DND-41 (cell line): ENCODE data around the gene B3GALNT1.

ENCODE experiments used
- ATAC-seq: fragments of 200-7000 bp; cut with Tn5 transposase; 3 replicates; pipeline ENCODE4 v1.9.1; 2021; ENCODE audit warnings: low read depth; ENCODE audit not compliant: insufficient read depth
- DNase-seq: peaks from one replicate; pipeline ENCODE4 v3.0.0-alpha.2; 2020
- H2AFZ ChIP-seq: 2 replicates; pipeline ENCODE4 v1.6.0; 2012; ENCODE audit warnings: low read depth, low read length
- H3K27ac ChIP-seq: 2 replicates; pipeline ENCODE4 v1.5.1; 2012; ENCODE audit warnings: low read length, inconsistent platforms
- H3K27me3 ChIP-seq: fragments of 200-600 bp; sonication (generic); 2 replicates; pipeline ENCODE4 v1.6.0; 2012; ENCODE audit warnings: low read length, mild to moderate bottlenecking, inconsistent platforms; ENCODE audit not compliant: insufficient read depth, poor library complexity
- H3K36me3 ChIP-seq: 2 replicates; pipeline ENCODE4 v1.5.1; 2012; ENCODE audit warnings: low read length, inconsistent platforms; ENCODE audit not compliant: insufficient read depth
- H3K4me1 ChIP-seq: 2 replicates; pipeline ENCODE4 v1.5.1; 2012; ENCODE audit warnings: mild to moderate bottlenecking, low read length; ENCODE audit not compliant: insufficient read depth
- H3K4me2 ChIP-seq: 2 replicates; pipeline ENCODE4 v1.6.0; 2012; ENCODE audit warnings: mild to moderate bottlenecking, moderate library complexity, low read length, inconsistent platforms; ENCODE audit not compliant: insufficient read depth
- H3K4me3 ChIP-seq, 2 experiments: fragments of 200-600 bp in 1 of 2; shearing (Covaris generic) in 1 of 2; 2 replicates each; pipeline ENCODE4 v1.5.1; 2012 to 2016; ENCODE audit warnings: inconsistent platforms in 2 of 2, low read length in 2 of 2, mild to moderate bottlenecking in 2 of 2, low read depth in 1 of 2, moderate library complexity in 1 of 2
- H3K79me2 ChIP-seq: 2 replicates; pipeline ENCODE4 v1.6.0; 2012; ENCODE audit warnings: low read length, inconsistent platforms; ENCODE audit not compliant: insufficient read depth
- H3K9ac ChIP-seq: 2 replicates; pipeline ENCODE4 v1.6.0; 2012; ENCODE audit warnings: low read depth, mild to moderate bottlenecking, inconsistent platforms, low read length, moderate library complexity
- H3K9me3 ChIP-seq: 2 replicates; pipeline ENCODE4 v1.5.1; 2012; ENCODE audit warnings: low read length, moderate library complexity, mild to moderate bottlenecking, inconsistent platforms; ENCODE audit not compliant: insufficient read depth, severe bottlenecking
- H4K20me1 ChIP-seq: 2 replicates; pipeline ENCODE4 v1.6.0; 2012; ENCODE audit warnings: low read length; ENCODE audit not compliant: insufficient read depth
- CTCF ChIP-seq: IDR thresholded peaks from 2 replicates; pipeline ENCODE4 v1.5.1; 2012; ENCODE audit warnings: borderline replicate concordance, low read length, moderate library complexity, mild to moderate bottlenecking; ENCODE audit not compliant: poor library complexity, severe bottlenecking; ENCODE audit errors: extremely low read depth
- EZH2 ChIP-seq: IDR thresholded peaks from 3 replicates; pipeline ENCODE4 v1.6.1; 2012; ENCODE audit warnings: borderline replicate concordance, low read depth, mild to moderate bottlenecking, moderate library complexity, low read length, inconsistent platforms; ENCODE audit not compliant: severe bottlenecking

The B3GALNT1 gene

GRCh38 chr3:161104561-161105551 lies at the start of gene B3GALNT1:
Gene B3GALNT1, minus strand, starts transcription at chr3:161105349. Its CDS starts 18,595 bp downstream, at chr3:161086754.
- H3K79me2 ChIP-seq: no peaks in the 10 kb centered on the region
- TF ChIP-seq CTCF (no peak), EZH2 (no peak)
- no peak for DNase-seq
- H4K20me1 ChIP-seq: no peaks in the 10 kb centered on the region
- H3K36me3 ChIP-seq: no peaks in the 10 kb centered on the region
- H3K9me3 ChIP-seq: no peaks in the 10 kb centered on the region
- H3K27ac ChIP-seq: no peak within 1 kb of the TSS
- no peaks in the 10 kb centered on the region for H3K4me1 ChIP-seq
- ATAC-seq: no peak
- no peak within 1 kb of the TSS for H3K4me3 ChIP-seq
- no peaks in the 10 kb centered on the region for H3K27me3 ChIP-seq
- H2AFZ ChIP-seq: no peak within 1 kb of the TSS
- H3K4me2 ChIP-seq: no peak within 1 kb of the TSS
- H3K9ac ChIP-seq: no peak within 1 kb of the TSS

- no peak overlapping the region for H3K4me2 ChIP-seq
- no peaks in the 10 kb centered on the region for H3K9me3 ChIP-seq
- no peaks in the 10 kb centered on the region for H3K4me1 ChIP-seq
- H3K27me3 ChIP-seq: no peaks in the 10 kb centered on the region
- H4K20me1 ChIP-seq: no peaks in the 10 kb centered on the region
- TF ChIP-seq EZH2 (no peak), CTCF (no peak)
- no peak overlapping the region for H2AFZ ChIP-seq
- no peaks in the 10 kb centered on the region for H3K36me3 ChIP-seq
- H3K79me2 ChIP-seq: no peaks in the 10 kb centered on the region
- ATAC-seq (no peak), DNase-seq (no peak)
- no peak overlapping the region for H3K9ac ChIP-seq
- no peak overlapping the region for H3K27ac ChIP-seq
- no peak overlapping the region for H3K4me3 ChIP-seq
Measured at GRCh38 chr3:161153480-161153879, 48.3 kb upstream of the B3GALNT1 start.

GRCh38 chr3:161150001-161150525 lies 44.9 kb upstream of the B3GALNT1 start:
- TF ChIP-seq CTCF (no peak), EZH2 (no peak)
- Histone ChIP-seq H3K79me2 (no peaks in the 10 kb centered on the region), H3K4me2 (no peak overlapping the region), H3K27ac (no peak overlapping the region), H3K27me3 (no peaks in the 10 kb centered on the region), H3K9ac (no peak overlapping the region), H3K9me3 (no peaks in the 10 kb centered on the region), H3K36me3 (no peaks in the 10 kb centered on the region), H4K20me1 (no peaks in the 10 kb centered on the region), H3K4me3 (no peak overlapping the region), H2AFZ (no peak overlapping the region), H3K4me1 (no peaks in the 10 kb centered on the region)
- no peak for DNase-seq
- ATAC-seq: no peak
